ENCODE measurements around the gene PDGFRB. TPM values are rescaled to one million over a fixed set of nuclear protein-coding genes. Genes with fewer than 3 reads are reported as not detected.

Gene PDGFRB
- total RNA-seq, 1 donor from 2014 or later: 89.3 TPM

DNA sequence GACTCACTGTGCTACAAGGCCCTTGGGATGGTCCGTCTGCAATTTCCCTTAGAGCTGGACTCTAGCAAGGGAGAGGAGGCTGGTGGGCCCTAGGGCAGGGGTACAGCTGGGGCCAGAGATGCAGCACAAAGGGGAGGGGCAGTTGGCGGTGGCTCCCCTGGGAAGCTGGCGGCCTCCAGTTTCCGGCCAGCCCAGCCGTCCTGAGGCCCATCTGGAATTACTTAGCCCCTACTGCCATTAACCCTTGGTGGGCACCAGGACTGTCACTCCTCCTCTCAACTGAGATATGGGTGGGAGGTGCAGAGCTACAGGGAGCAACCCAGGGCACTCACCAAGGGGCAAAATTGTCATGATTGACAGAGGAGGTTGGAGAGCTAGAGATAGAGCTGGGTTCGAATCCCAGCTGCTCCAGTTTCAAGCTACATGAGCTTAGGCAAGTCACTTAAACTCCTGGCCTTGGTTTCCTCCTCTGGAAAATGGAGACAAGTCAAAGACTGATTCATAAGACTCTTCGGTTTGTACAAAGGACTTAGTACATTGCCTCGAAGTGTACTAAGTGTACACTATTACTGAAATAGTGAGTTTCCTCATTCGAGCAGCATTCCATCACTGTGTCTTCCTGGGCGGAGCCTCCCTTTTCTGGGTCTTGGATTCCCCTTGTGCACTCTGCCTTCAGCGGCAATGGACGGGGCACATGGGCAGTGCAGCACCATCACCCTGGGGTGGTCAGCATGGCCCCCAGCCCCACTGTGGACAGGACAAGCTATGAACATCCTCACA, 2.7 kb upstream of the PDGFRB start:
- Histone ChIP-seq H3K9me3 (no peaks in the 10 kb centered on the region), H3K27me3 (ENCODE audit: low read depth) (no peaks in the 10 kb centered on the region), H3K36me3 (no peaks in the 10 kb centered on the region), H3K4me1 (peaks cover 24% of the 10 kb centered on the region), H3K4me3 (no peak overlapping the region), H3K27ac (peak overlapping the region; percentile 70)
- ATAC-seq: no peak
- intact Hi-C loops (cut with DNase I): no loop called here
- no peak for DNase-seq
- TF ChIP-seq, protein P1, sequence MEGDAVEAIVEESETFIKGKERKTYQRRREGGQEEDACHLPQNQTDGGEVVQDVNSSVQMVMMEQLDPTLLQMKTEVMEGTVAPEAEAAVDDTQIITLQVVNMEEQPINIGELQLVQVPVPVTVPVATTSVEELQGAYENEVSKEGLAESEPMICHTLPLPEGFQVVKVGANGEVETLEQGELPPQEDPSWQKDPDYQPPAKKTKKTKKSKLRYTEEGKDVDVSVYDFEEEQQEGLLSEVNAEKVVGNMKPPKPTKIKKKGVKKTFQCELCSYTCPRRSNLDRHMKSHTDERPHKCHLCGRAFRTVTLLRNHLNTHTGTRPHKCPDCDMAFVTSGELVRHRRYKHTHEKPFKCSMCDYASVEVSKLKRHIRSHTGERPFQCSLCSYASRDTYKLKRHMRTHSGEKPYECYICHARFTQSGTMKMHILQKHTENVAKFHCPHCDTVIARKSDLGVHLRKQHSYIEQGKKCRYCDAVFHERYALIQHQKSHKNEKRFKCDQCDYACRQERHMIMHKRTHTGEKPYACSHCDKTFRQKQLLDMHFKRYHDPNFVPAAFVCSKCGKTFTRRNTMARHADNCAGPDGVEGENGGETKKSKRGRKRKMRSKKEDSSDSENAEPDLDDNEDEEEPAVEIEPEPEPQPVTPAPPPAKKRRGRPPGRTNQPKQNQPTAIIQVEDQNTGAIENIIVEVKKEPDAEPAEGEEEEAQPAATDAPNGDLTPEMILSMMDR (IDR thresholded peaks at IDR 0.05): no peak

DNA sequence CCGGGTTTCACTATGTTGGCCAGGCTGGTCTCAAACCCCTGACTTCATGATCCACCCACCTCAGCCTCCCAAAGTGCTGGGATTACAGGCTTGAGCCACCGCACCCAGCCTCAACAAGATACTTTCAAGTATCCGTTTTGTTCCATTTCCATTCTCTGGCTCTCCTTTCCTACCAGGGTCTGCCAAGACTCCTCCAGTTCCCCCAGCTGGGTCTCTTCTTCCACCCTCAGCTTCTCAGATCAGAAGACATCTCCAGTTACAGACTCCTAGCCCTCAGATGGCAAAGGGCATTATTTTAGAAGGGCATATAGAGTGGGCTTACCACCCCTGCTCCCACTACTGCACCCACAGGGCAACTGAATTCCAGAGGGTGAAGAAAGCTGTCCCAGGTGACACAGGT, 1.5 kb upstream of the PDGFRB start:
- H3K4me1 ChIP-seq: peaks cover 18% of the 10 kb centered on the region
- TF ChIP-seq, protein P1 (IDR thresholded peaks at IDR 0.05): no peak
- H3K4me3 ChIP-seq: peak overlapping the region; percentile 17
- H3K9me3 ChIP-seq: no peaks in the 10 kb centered on the region
- no peaks in the 10 kb centered on the region for H3K36me3 ChIP-seq
- DNase-seq (no peak), ATAC-seq (no peak)
- H3K27ac ChIP-seq: peak overlapping the region; percentile 70
- H3K27me3 ChIP-seq (ENCODE audit: low read depth): no peaks in the 10 kb centered on the region
- intact Hi-C loops (cut with DNase I): no loop called here

DNA sequence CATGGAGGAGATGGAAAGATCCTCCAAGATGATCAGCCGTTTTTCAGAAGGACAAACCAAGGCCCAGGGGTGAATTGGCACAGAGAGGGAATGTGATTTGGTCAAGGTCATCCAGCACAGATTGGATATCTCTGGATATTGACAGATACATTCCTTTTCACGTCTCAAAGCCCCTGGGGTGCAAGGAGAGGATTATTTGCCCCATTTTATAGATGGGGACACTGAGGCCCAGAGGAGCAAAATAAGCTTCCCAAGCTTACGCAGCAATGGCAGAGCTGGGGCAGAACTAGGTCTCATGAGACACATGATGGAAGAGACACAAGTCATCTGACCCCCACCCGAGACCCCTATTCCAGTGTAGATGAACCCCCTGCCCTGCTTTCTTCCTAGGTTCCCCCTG, 895 bp upstream of the PDGFRB start:
- Histone ChIP-seq H3K36me3 (no peaks in the 10 kb centered on the region), H3K9me3 (no peaks in the 10 kb centered on the region), H3K4me3 (peak overlapping the region; percentile 54), H3K27me3 (ENCODE audit: low read depth) (no peaks in the 10 kb centered on the region), H3K27ac (peak overlapping the region; percentile 70), H3K4me1 (peaks cover 18% of the 10 kb centered on the region)
- DNase-seq (no peak), ATAC-seq (no peak)
- TF ChIP-seq, protein P1 (IDR thresholded peaks at IDR 0.05): no peak
- intact Hi-C loops (cut with DNase I): no loop called here

DNA sequence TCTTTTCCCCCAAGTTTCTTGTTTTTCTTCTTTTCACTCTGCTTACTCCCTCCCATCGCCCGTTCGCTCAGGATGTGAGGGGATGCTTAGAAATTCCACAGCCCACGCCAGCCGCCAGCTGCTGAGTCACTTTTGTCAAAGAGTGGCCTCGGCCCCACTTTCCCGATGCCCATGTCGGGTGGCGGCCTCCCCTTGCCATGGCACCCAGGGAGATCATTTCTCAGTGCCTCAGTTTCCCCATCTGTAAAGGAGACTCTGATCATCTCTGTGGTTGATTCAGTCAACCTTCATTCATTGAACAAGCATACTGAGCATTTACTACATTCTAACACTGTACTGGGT, 353 bp upstream of the PDGFRB start:
- intact Hi-C loops (cut with DNase I): no loop called here
- Histone ChIP-seq H3K4me1 (peaks cover 18% of the 10 kb centered on the region), H3K9me3 (no peaks in the 10 kb centered on the region), H3K4me3 (peak overlapping the region; percentile 54), H3K27me3 (ENCODE audit: low read depth) (no peaks in the 10 kb centered on the region), H3K27ac (peak overlapping the region; percentile 70), H3K36me3 (no peaks in the 10 kb centered on the region)
- DNase-seq (no peak), ATAC-seq (no peak)
- TF ChIP-seq, protein P1 (IDR thresholded peaks at IDR 0.05): no peak

DNA sequence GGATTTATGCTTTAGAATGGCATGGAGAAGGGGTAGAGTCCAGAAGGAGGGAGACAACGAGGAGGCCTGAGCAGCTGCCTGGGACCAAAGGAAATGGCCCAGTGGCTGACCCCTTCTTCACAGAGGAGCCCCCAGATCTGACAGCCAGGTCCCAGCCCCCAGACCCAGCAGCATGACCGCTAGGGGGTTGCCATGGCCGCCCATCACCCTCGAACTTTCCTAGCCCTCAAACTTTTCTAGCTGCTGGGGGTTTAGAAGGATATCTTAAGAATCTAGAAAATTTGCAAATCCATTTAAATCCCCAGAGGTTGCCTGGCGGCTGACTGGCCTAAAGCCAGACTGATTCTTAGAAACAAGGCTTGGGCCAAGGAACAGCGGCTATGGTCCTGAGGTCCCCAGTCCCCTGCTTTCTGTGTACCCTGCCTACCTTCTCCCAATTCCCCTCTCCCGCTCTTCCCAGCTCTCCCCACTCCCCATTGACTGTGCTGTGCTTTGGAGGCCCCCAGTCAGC, 972 bp downstream of the PDGFRB start:
- TF ChIP-seq, protein P1 (IDR thresholded peaks at IDR 0.05): no peak
- Histone ChIP-seq H3K27me3 (ENCODE audit: low read depth) (no peaks in the 10 kb centered on the region), H3K4me1 (peaks cover 23% of the 10 kb centered on the region), H3K36me3 (no peaks in the 10 kb centered on the region), H3K9me3 (no peaks in the 10 kb centered on the region), H3K4me3 (peak overlapping the region; percentile 54), H3K27ac (peak overlapping the region; percentile 70)
- ATAC-seq (no peak), DNase-seq (no peak)
- intact Hi-C loops (cut with DNase I): no loop called here
